H1 (cell line): ENCODE data around the gene FAIM2. TPM values are rescaled to one million over a fixed set of nuclear protein-coding genes. Genes with fewer than 3 reads are reported as not detected.

Experiments
- CTBP2 ChIP-seq: IDR thresholded peaks from 2 replicates; pipeline ENCODE4 v1.7.0; 2011; ENCODE audit warnings: borderline replicate concordance, mild to moderate bottlenecking, moderate library complexity, mixed read lengths, low read length; ENCODE audit not compliant: insufficient read depth, insufficient read length
- GTF2F1 ChIP-seq: IDR thresholded peaks from 2 replicates; pipeline ENCODE4 v1.6.1; 2012; ENCODE audit warnings: low read depth, low read length, improper control_type of control experiment, borderline replicate concordance
- NRF1 ChIP-seq: IDR thresholded peaks from 2 replicates; pipeline ENCODE4 v1.6.1; 2011; ENCODE audit warnings: mild to moderate bottlenecking, low read depth, low read length, improper control_type of control experiment
- PHF8 ChIP-seq: fragments of 200-600 bp; sonication (generic); conservative IDR thresholded peaks from 2 replicates; pipeline ENCODE4 v1.7.1; 2012; ENCODE audit warnings: low read depth, mild to moderate bottlenecking, inconsistent platforms, low read length, moderate library complexity
- RAD21 ChIP-seq, 2 experiments: IDR thresholded peaks in 1 of 2; conservative IDR thresholded peaks in 1 of 2; 2 replicates each; pipeline ENCODE4 v1.6.1; 2011; ENCODE audit warnings: low read depth in 2 of 2, low read length in 2 of 2, improper control_type of control experiment in 1 of 2, inconsistent platforms in 1 of 2, mild to moderate bottlenecking in 1 of 2, moderate library complexity in 1 of 2
- RBBP5 ChIP-seq: IDR thresholded peaks from 2 replicates; pipeline ENCODE4 v1.7.1; 2012; ENCODE audit warnings: low read depth, mild to moderate bottlenecking, inconsistent platforms, low read length, moderate library complexity, borderline replicate concordance
- SP1 ChIP-seq: IDR thresholded peaks from 2 replicates; pipeline ENCODE4 v1.6.1; 2011; ENCODE audit warnings: low read depth, low read length
- TEAD4 ChIP-seq: IDR thresholded peaks from 2 replicates; pipeline ENCODE4 v1.6.1; 2012; ENCODE audit warnings: low read depth, low read length, inconsistent platforms, mixed read lengths
- polyA plus RNA-seq, 7 experiments: library from polyadenylated mRNA; depleted of rRNA in 3 of 7; stranded (reverse) in 5 of 7; unstranded in 2 of 7; fragments of >200 nt in 5 of 7; fragments of 200-250 nt in 2 of 7; gene quantifications; 1 replicate in 5 of 7; 2 replicates in 1 of 7; 4 replicates in 1 of 7; pipeline versions ENCODE4 v1.2.1 to v1.2.3, GENCODE V29; 2011 to 2013; ENCODE audit warnings: missing spikeins in 2 of 7, mixed read lengths in 2 of 7
- total RNA-seq: library from RNA; stranded (reverse); fragmentation: NEBNext Ultra II Directional; extraction: Animal tissue kit (Norgen Biotek cat#: 25700); gene quantifications from 2 replicates; pipeline ENCODE4 v1.2.1, GENCODE V29; 2021
- TF ChIP-seq, protein P1 (sequence below): IDR thresholded peaks from 2 replicates; pipeline ENCODE4 v1.6.1; 2012; ENCODE audit warnings: low read length, inconsistent platforms

Gene FAIM2
- total and polyA plus RNA-seq, 2 of the 8 experiments (the other 6 are each of a cell fraction or from before 2014, with no cell fraction given), result 0.89 to 1.3 TPM

DNA sequence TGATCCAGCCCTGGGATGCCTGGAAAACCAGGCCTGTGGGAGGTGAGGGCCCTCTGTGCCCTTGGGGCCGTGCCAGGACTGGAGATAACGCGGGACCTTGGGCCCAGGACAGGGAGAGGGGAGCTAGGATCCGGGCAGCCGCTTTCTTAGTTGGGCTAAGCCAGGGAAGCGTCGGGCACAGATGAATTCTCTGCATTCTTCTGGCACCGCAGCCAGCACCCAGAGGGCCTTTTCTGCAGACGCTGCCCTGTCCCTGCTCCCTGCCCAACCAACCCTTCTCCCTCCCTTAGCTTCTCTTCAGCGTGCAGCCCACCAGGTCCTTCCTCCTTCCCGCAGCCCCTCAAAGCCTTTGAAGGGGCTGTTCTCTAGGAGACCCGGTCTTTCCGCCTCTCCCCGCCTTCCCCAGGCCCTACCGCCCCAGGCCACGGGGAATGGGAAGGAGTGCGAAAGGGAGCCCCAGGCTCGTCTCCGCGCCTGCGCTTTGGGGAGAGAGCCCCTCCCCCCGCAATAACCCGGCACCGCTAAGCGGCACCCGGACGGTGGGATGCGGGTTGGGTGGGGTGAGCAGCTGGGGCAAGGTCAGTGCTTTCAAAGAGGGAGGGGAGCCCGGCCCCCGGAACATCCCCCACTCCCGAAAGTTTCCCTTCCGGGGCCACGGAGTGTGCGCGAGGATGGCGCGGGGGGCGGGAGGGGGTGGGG, 76.2 kb downstream of the FAIM2 start (continued):
- TF ChIP-seq SP1 (no peak), TEAD4 (peak; percentile 62; the same call in 1 of the 2 replicates), PHF8 (0 out of 2 replicates have a peak, but pooled peaks have one; percentile 14), RAD21 (IDR thresholded peaks at IDR 0.05 in 1 of 2, conservative IDR thresholded peaks at IDR 0.05 in 1 of 2; ENCODE audit: low read depth in 2 of 2, low read length in 2 of 2) (peak in 1 of 2 experiments; percentile 4; a peak in 1 of 4 replicates), RBBP5 (peak; percentile 69; the same call in 1 of the 2 replicates), CTBP2 (peak; percentile 48), NRF1 (peak; percentile 44), GTF2F1 (no peak)
- TF ChIP-seq, protein P1, sequence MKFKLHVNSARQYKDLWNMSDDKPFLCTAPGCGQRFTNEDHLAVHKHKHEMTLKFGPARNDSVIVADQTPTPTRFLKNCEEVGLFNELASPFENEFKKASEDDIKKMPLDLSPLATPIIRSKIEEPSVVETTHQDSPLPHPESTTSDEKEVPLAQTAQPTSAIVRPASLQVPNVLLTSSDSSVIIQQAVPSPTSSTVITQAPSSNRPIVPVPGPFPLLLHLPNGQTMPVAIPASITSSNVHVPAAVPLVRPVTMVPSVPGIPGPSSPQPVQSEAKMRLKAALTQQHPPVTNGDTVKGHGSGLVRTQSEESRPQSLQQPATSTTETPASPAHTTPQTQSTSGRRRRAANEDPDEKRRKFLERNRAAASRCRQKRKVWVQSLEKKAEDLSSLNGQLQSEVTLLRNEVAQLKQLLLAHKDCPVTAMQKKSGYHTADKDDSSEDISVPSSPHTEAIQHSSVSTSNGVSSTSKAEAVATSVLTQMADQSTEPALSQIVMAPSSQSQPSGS, result no peak
